Liver (tissue), 9 donors: ENCODE results near the gene GALNT4. TPM values are rescaled to one million over a fixed set of nuclear protein-coding genes. Genes with fewer than 3 reads are reported as not detected.

Experiments
- DNase-seq: peaks from one replicate; pipeline ENCODE4 v3.0.0-alpha.2; 2017; ENCODE audit warnings: low spot score
- H3K27ac ChIP-seq, 2 donors: one replicate each; pipeline ENCODE4 v1.7.0; 2013; ENCODE audit warnings: inconsistent platforms in 2 of 2, low read length in 2 of 2, control low read depth in 1 of 2, low read depth in 1 of 2, mild to moderate bottlenecking in 1 of 2
- H3K27me3 ChIP-seq, 4 donors: one replicate each; pipeline versions ENCODE4 v1.6.1 to v1.7.0; 2013; ENCODE audit warnings: low read length in 3 of 4, inconsistent platforms in 1 of 4, mild to moderate bottlenecking in 1 of 4, moderate library complexity in 1 of 4; ENCODE audit not compliant: control insufficient read depth in 4 of 4, insufficient read depth in 4 of 4
- H3K36me3 ChIP-seq, 4 donors: one replicate each; pipeline versions ENCODE4 v1.6.1 to v1.7.0; 2013; ENCODE audit warnings: low read length in 3 of 4, mild to moderate bottlenecking in 3 of 4, low read depth in 1 of 4, moderate library complexity in 1 of 4; ENCODE audit not compliant: control insufficient read depth in 4 of 4, insufficient read depth in 3 of 4
- H3K4me1 ChIP-seq, 4 donors: one replicate each; pipeline versions ENCODE4 v1.6.1 to v1.7.0; 2013; ENCODE audit warnings: low read length in 3 of 4, mild to moderate bottlenecking in 3 of 4, moderate library complexity in 1 of 4; ENCODE audit not compliant: control insufficient read depth in 4 of 4, insufficient read depth in 4 of 4
- H3K4me3 ChIP-seq, 3 donors: one replicate each; pipeline versions ENCODE4 v1.6.1 to v1.7.0; 2013; ENCODE audit warnings: low read length in 3 of 3, control low read depth in 1 of 3, low read depth in 1 of 3, mild to moderate bottlenecking in 1 of 3
- H3K9ac ChIP-seq, 2 donors: one replicate each; pipeline ENCODE4 v1.7.0; 2013; ENCODE audit warnings: low read length in 2 of 2, mild to moderate bottlenecking in 2 of 2, moderate library complexity in 2 of 2, control low read depth in 1 of 2, low read depth in 1 of 2
- H3K9me3 ChIP-seq, 4 donors: one replicate each; pipeline versions ENCODE4 v1.6.1 to v1.7.0; 2013; ENCODE audit warnings: low read length in 3 of 4; ENCODE audit not compliant: control insufficient read depth in 4 of 4
- ATF3 ChIP-seq: IDR thresholded peaks from 2 replicates; pipeline ENCODE4 v1.6.1; 2016; ENCODE audit warnings: antibody characterized with exemption
- FOXA1 ChIP-seq: IDR thresholded peaks from 2 replicates; pipeline ENCODE4 v1.6.1; 2016; ENCODE audit warnings: antibody characterized with exemption
- FOXA2 ChIP-seq: IDR thresholded peaks from 2 replicates; pipeline ENCODE4 v1.6.1; 2016; ENCODE audit warnings: antibody characterized with exemption
- GABPA ChIP-seq, 2 donors: IDR thresholded peaks in 1 of 2; conservative IDR thresholded peaks in 1 of 2; 2 replicates each; pipeline ENCODE4 v1.6.1; 2016; ENCODE audit warnings: antibody characterized with exemption in 2 of 2, mild to moderate bottlenecking in 1 of 2, moderate library complexity in 1 of 2
- HNF4A ChIP-seq, 2 donors: conservative IDR thresholded peaks; 2 replicates each; pipeline ENCODE4 v1.6.1; 2016; ENCODE audit warnings: antibody characterized with exemption in 2 of 2, mild to moderate bottlenecking in 2 of 2
- HNF4G ChIP-seq: IDR thresholded peaks from 2 replicates; pipeline ENCODE4 v1.6.1; 2016; ENCODE audit warnings: antibody characterized with exemption
- NR2F2 ChIP-seq: IDR thresholded peaks from 2 replicates; pipeline ENCODE4 v1.6.1; 2016; ENCODE audit warnings: antibody characterized with exemption
- RAD21 ChIP-seq, 2 donors: IDR thresholded peaks; 2 replicates each; pipeline ENCODE4 v1.6.1; 2016; ENCODE audit warnings: antibody characterized with exemption in 2 of 2, mild to moderate bottlenecking in 2 of 2
- REST ChIP-seq: IDR thresholded peaks from 2 replicates; pipeline ENCODE4 v1.6.1; 2016; ENCODE audit warnings: antibody characterized with exemption, mild to moderate bottlenecking
- RXRA ChIP-seq, 2 donors: IDR thresholded peaks; 2 replicates each; pipeline ENCODE4 v1.6.1; 2017 to 2018; ENCODE audit warnings: antibody characterized with exemption in 2 of 2, mild to moderate bottlenecking in 1 of 2
- SP1 ChIP-seq: IDR thresholded peaks from 2 replicates; pipeline ENCODE4 v1.6.1; 2018; ENCODE audit warnings: antibody characterized with exemption, mild to moderate bottlenecking
- TAF1 ChIP-seq: conservative IDR thresholded peaks from 2 replicates; pipeline ENCODE4 v1.6.1; 2016; ENCODE audit warnings: antibody characterized with exemption, mild to moderate bottlenecking
- YY1 ChIP-seq: IDR thresholded peaks from 2 replicates; pipeline ENCODE4 v1.6.1; 2016; ENCODE audit warnings: antibody characterized with exemption, mild to moderate bottlenecking
- ZBTB33 ChIP-seq: IDR thresholded peaks from 2 replicates; pipeline ENCODE4 v1.6.1; 2016; ENCODE audit warnings: antibody characterized with exemption
- WGBS: extraction: QIAGEN DNeasy Blood & Tissue Kit; methylation state at CpG from one replicate; pipeline ENCODE4 v1.1.7; 2013; 5-methylcytosine and 5-hydroxymethylcytosine counted together
- polyA plus RNA-seq, 2 donors: library from polyadenylated mRNA; stranded (reverse) in 1 of 2; unstranded in 1 of 2; fragments of 200-250 nt in 1 of 2; fragments of >200 nt in 1 of 2; fragmentation: Nextera tagmentation in 1 of 2; extraction: Ambion mirVana in 1 of 2; gene quantifications; one replicate each; pipeline versions ENCODE4 v1.2.1 to v1.2.3, GENCODE V29; 2013 to 2015
- total RNA-seq, 2 donors: library from RNA; depleted of rRNA; stranded (reverse); fragments of >200 nt; gene quantifications; one replicate each; pipeline ENCODE4 v1.2.3, GENCODE V29; 2014
- TF ChIP-seq, protein P1 (sequence below): IDR thresholded peaks from 2 replicates; pipeline ENCODE4 v1.6.1; 2016; ENCODE audit warnings: antibody characterized with exemption
- TF ChIP-seq, protein P2 (sequence below): fragments of 150-350 bp; IDR thresholded peaks from 2 replicates; pipeline ENCODE4 v1.5.1; 2017; ENCODE audit warnings: improper control_type of control experiment, low read depth, low read length; ENCODE audit not compliant: missing input control
- donor health status: healthy.
- donor health status: healthy.
- donor health status: healthy.
- donor health status: healthy.
- donor health status: healthy.

The GALNT4 gene
- total and polyA plus RNA-seq, 4 donors = 1.7 to 17.1 (median 5.7) TPM

DNA sequence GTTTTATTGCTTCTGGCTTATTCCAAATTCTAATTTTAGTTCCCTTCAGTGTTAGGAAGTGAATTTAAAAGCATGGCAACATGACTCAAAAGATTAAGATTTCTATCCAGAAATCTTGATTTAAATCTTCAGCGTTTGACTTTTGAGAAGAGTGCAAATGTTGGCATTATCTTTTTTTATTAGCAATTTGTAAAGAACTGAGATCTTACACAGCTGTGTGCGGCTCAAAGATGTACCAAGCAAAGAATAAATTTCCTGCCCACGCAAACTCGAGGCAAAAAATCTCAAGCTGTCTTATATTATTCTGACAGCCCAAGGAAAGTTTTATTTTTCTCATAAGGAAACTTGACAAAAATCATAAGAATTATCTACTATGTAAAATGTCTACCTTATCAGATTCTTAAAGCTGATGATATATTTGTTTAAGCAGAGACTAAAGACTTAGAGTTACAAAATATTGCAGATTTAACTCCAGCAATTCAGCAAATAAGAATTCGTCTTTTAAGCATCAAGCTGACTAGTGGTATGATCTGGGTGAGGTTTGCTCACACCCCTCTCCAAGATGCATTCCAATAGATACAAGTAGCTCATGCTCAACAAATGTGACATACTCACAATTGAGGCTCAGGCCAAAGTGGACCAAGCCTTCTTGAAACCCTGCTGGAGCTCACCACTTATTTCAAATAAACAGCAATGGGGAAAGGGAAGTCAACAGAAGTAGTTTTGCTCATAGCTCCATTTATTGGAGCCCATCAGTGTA lies 48.6 kb upstream of the GALNT4 start:
- no peak overlapping the region for H3K9ac ChIP-seq
- no peak overlapping the region for H3K4me3 ChIP-seq
- H3K36me3 ChIP-seq = no peaks in the 10 kb centered on the region
- DNase-seq = no peak
- 91% methylated on average over 5 of the region's 5 CpGs for WGBS
- H3K27me3 ChIP-seq = no peaks in the 10 kb centered on the region
- no peaks in the 10 kb centered on the region for H3K9me3 ChIP-seq
- no peak overlapping the region for H3K27ac ChIP-seq
- no peak for TF ChIP-seq ATF3
- no peak for TF ChIP-seq REST
- no peak for TF ChIP-seq FOXA1
- no peak for TF ChIP-seq HNF4A (conservative IDR thresholded peaks at IDR 0.05)
- no peak for TF ChIP-seq ZBTB33
- TF ChIP-seq GABPA (IDR thresholded peaks at IDR 0.05 in 1 of 2, conservative IDR thresholded peaks at IDR 0.05 in 1 of 2) = no peak
- TF ChIP-seq HNF4G = no peak
- no peak for TF ChIP-seq TAF1
- TF ChIP-seq, protein P1, sequence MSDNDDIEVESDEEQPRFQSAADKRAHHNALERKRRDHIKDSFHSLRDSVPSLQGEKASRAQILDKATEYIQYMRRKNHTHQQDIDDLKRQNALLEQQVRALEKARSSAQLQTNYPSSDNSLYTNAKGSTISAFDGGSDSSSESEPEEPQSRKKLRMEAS = no peak
- TF ChIP-seq FOXA2 = no peak
- peaks cover 0 to 2% (median 0%) of the 10 kb centered on the region in 4 donors for H3K4me1 ChIP-seq

DNA sequence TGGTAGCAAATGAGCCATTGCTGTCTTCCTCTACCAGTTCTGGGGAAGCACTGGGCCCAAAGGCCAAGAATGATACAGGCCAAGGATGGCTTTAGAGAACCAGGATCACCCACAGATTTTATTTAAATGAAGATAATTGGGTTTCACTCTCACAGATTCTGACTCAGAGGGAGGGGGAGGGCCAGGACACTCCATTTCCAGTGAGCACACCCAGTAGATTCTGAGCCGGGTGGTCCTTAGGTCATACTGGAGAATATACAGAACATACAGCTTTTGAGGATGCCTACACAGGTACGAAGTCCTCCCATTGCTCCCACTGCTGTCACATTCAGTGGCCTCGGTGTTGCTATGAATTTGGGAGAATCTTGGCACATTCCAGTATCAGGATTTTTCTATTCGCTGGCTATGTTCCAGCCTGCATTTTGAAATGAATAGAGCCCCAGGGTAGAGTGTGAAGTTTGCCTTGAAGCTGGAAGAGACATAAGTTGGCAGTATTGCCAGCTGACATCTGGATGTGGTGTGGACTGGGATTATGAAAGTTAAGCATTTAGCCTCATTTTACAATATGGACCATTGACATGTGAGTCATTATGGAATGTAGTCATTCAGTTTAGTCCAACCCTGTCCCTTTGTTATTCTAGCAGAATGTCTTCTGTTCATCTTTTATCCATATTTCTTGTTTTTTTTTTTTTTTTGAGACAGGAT lies 47.0 kb upstream of the GALNT4 start:
- Histone ChIP-seq H3K4me3 (no peak overlapping the region), H3K27me3 (no peaks in the 10 kb centered on the region), H3K36me3 (no peaks in the 10 kb centered on the region), H3K4me1 (peaks cover 0 to 2% (median 0%) of the 10 kb centered on the region in 4 donors), H3K9ac (no peak overlapping the region), H3K9me3 (no peaks in the 10 kb centered on the region), H3K27ac (no peak overlapping the region)
- 95% methylated on average over 4 of the region's 4 CpGs for WGBS
- DNase-seq = no peak
- no peak for TF ChIP-seq HNF4G
- no peak for TF ChIP-seq FOXA2
- TF ChIP-seq ATF3 = no peak
- TF ChIP-seq GABPA (IDR thresholded peaks at IDR 0.05 in 1 of 2, conservative IDR thresholded peaks at IDR 0.05 in 1 of 2) = no peak
- TF ChIP-seq YY1 = no peak
- TF ChIP-seq, protein P1 = no peak
- TF ChIP-seq REST = no peak
- no peak for TF ChIP-seq RAD21 (IDR thresholded peaks at IDR 0.05)
- TF ChIP-seq, protein P2, sequence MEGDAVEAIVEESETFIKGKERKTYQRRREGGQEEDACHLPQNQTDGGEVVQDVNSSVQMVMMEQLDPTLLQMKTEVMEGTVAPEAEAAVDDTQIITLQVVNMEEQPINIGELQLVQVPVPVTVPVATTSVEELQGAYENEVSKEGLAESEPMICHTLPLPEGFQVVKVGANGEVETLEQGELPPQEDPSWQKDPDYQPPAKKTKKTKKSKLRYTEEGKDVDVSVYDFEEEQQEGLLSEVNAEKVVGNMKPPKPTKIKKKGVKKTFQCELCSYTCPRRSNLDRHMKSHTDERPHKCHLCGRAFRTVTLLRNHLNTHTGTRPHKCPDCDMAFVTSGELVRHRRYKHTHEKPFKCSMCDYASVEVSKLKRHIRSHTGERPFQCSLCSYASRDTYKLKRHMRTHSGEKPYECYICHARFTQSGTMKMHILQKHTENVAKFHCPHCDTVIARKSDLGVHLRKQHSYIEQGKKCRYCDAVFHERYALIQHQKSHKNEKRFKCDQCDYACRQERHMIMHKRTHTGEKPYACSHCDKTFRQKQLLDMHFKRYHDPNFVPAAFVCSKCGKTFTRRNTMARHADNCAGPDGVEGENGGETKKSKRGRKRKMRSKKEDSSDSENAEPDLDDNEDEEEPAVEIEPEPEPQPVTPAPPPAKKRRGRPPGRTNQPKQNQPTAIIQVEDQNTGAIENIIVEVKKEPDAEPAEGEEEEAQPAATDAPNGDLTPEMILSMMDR = no peak
- no peak for TF ChIP-seq RXRA (IDR thresholded peaks at IDR 0.05)
- no peak for TF ChIP-seq SP1
- TF ChIP-seq NR2F2 = no peak
- TF ChIP-seq FOXA1 = no peak
